ENCODE results near the gene GLS. TPM values are rescaled to one million over a fixed set of nuclear protein-coding genes. Genes with fewer than 3 reads are reported as not detected.

The GLS gene
- total and polyA plus RNA-seq, 7 donors, result 6.9 to 30.6 (median 26.7) TPM

DNA sequence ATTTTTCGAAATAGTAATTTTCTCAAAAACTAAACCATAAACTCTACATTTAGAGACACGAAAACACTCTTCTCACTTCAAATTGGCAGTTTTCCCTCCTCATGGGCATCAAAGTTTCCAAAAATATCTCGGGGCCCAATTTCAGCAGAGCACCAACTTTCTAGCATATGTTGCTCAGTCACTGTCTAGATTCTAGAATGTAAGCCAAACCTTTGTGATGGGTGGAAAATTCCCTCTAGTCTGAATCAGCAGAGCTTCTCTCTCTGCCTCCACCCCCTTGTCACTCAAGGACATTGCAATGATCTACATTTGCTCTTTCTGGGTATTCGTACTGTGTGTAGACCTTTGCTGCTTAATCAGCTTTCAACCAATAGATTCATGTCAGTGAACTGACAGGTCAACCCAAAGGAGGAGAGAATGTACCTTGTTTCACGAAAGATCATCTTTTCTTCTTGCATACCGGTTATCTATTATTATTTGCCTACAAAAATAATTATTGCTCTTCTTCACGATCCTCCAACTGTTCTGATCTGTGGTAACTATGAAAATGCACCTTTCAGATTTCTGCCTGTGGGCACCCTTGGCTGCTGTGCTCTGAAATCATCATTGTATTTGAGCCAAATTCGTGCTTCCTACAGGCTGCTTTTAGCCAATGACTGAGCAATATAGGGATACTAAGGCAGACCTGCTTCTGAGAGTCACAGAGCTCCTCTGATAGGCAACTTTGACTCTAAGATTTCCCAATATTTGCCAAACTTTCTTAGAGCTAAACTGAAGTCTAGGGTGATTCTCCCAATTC lies 38.7 kb upstream of the GLS start:
- no peak overlapping the region for H3K4me3 ChIP-seq
- TF ChIP-seq, protein P1, sequence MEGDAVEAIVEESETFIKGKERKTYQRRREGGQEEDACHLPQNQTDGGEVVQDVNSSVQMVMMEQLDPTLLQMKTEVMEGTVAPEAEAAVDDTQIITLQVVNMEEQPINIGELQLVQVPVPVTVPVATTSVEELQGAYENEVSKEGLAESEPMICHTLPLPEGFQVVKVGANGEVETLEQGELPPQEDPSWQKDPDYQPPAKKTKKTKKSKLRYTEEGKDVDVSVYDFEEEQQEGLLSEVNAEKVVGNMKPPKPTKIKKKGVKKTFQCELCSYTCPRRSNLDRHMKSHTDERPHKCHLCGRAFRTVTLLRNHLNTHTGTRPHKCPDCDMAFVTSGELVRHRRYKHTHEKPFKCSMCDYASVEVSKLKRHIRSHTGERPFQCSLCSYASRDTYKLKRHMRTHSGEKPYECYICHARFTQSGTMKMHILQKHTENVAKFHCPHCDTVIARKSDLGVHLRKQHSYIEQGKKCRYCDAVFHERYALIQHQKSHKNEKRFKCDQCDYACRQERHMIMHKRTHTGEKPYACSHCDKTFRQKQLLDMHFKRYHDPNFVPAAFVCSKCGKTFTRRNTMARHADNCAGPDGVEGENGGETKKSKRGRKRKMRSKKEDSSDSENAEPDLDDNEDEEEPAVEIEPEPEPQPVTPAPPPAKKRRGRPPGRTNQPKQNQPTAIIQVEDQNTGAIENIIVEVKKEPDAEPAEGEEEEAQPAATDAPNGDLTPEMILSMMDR (IDR thresholded peaks at IDR 0.05), result no peak
- no peaks in the 10 kb centered on the region for H3K4me1 ChIP-seq
- intact Hi-C loops (cut with DNase I), result no loop called here
- DNase-seq (no peak), ATAC-seq (no peak)
- H3K9me3 ChIP-seq, result no peaks in the 10 kb centered on the region
- 70 to 77% (median 73%) methylated on average over 8 of the region's 8 CpGs for WGBS, 3 donors
- H3K27ac ChIP-seq, result no peak overlapping the region
- H3K27me3 ChIP-seq (ENCODE audit: insufficient read depth in 3 of 3, low read length in 2 of 3), result peaks cover 0 to 2% (median 0%) of the 10 kb centered on the region in 3 donors
- no peaks in the 10 kb centered on the region for H3K36me3 ChIP-seq (ENCODE audit: insufficient read depth in 1 of 2, low read depth in 1 of 2)

DNA sequence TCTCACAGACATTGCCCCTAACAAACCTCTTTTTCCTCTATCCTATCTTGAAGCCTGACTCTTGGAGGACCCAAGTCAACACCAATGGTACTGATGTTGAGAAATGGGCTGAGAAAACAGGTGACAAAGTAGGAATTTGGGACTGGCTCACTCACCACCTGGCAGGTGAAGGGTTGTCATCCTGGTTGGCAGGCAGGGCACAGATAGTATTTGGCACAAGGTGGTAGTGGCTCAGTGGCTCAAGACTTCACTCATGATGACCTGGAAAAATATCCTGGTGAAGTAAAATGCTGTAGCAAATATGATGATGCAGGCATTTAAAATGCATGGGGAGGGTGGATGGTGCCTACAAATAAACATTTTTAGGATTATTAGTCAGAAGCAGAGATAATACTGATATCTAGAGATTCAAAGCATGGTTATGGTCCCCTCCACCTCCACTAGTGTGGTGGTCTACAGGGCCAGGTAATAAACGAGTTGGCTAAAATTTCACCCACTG lies 38.0 kb upstream of the GLS start:
- ATAC-seq (no peak), DNase-seq (no peak)
- no peak overlapping the region for H3K27ac ChIP-seq
- H3K4me1 ChIP-seq, result no peaks in the 10 kb centered on the region
- peaks cover 0 to 2% (median 0%) of the 10 kb centered on the region in 3 donors for H3K27me3 ChIP-seq (ENCODE audit: insufficient read depth in 3 of 3, low read length in 2 of 3)
- no peaks in the 10 kb centered on the region for H3K9me3 ChIP-seq
- intact Hi-C loops (cut with DNase I), result no loop called here
- H3K4me3 ChIP-seq, result no peak overlapping the region
- H3K36me3 ChIP-seq (ENCODE audit: insufficient read depth in 1 of 2, low read depth in 1 of 2), result no peaks in the 10 kb centered on the region
- TF ChIP-seq, protein P1 (IDR thresholded peaks at IDR 0.05), result no peak
- WGBS, 3 donors, result 79 to 100% (median 90%) methylated on average over 1 of the region's 1 CpG

DNA sequence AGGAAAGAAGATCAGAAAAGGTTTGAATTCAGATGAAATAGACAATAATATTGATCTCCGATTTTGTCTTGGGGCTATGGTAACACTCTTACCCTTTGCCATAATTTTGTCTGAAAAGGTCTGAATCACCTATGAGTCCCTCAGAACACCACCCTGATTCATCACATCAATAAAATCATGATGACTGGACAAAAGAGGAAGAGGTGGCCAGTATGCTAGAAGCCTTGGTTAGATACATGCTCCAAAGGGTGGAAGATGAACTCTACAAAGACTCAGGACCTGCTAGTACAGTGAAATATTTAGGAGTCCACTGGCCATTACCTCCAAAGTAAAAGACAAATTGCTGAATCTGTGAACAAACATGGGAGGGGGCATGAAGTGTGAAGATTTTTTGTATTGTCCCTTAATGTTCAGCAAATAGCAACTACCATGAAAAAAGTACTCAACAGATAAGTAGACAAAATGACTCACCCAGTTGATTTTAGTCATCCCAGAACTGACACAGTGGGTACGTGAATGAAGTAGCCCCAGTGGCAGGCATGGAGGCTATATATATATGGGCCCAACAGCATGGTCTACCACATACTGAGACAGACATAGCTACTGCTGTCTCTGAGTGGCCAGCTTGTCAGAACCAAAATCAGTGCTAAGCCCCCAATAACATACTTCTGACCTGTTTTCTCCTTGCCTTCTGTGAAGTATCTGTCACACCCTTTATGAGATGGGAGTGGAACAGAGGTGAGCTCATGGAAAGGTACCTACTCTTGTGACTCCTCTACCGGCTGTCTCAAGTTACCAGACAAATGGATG lies 36.5 kb upstream of the GLS start:
- no peak overlapping the region for H3K4me3 ChIP-seq
- H3K27me3 ChIP-seq (ENCODE audit: insufficient read depth in 3 of 3, low read length in 2 of 3), result peaks cover 0 to 2% (median 0%) of the 10 kb centered on the region in 3 donors
- H3K36me3 ChIP-seq (ENCODE audit: insufficient read depth in 1 of 2, low read depth in 1 of 2), result no peaks in the 10 kb centered on the region
- ATAC-seq, result no peak
- WGBS, 3 donors, result 93 to 94% (median 94%) methylated on average over 3 of the region's 3 CpGs
- no peak for DNase-seq
- TF ChIP-seq, protein P1 (IDR thresholded peaks at IDR 0.05), result no peak
- no peaks in the 10 kb centered on the region for H3K9me3 ChIP-seq
- intact Hi-C loops (cut with DNase I), result no loop called here
- H3K27ac ChIP-seq, result no peak overlapping the region
- H3K4me1 ChIP-seq, result no peaks in the 10 kb centered on the region

GRCh38 chr2:190844700-190845401 lies 35.8 kb upstream of the GLS start:
- peaks cover 0 to 2% (median 0%) of the 10 kb centered on the region in 3 donors for H3K27me3 ChIP-seq (ENCODE audit: insufficient read depth in 3 of 3, low read length in 2 of 3)
- no peak overlapping the region for H3K4me3 ChIP-seq
- no peak overlapping the region for H3K27ac ChIP-seq
- TF ChIP-seq, protein P1 (IDR thresholded peaks at IDR 0.05), result no peak
- H3K9me3 ChIP-seq, result no peaks in the 10 kb centered on the region
- no peak for DNase-seq
- H3K36me3 ChIP-seq (ENCODE audit: insufficient read depth in 1 of 2, low read depth in 1 of 2), result no peaks in the 10 kb centered on the region
- intact Hi-C loops (cut with DNase I), result no loop called here
- no peaks in the 10 kb centered on the region for H3K4me1 ChIP-seq
- ATAC-seq, result no peak
- 83 to 90% (median 86%) methylated on average over 4 of the region's 4 CpGs for WGBS, 3 donors

Measured in psoas muscle (tissue), 8 donors.